Muscle of leg (tissue), 11 donors: ENCODE data around the gene HSPA2. TPM values are rescaled to one million over a fixed set of nuclear protein-coding genes. Genes with fewer than 3 reads are reported as not detected.
A peak's percentile ranks its signal among the peaks of the same experiment; 100 is the strongest.

Source experiments
- DNase-seq: peaks from one replicate; pipeline ENCODE4 v3.0.0; 2013
- H3K27ac ChIP-seq: one replicate; pipeline ENCODE4 v1.5.1; 2013; ENCODE audit warnings: mild to moderate bottlenecking, low read length, control low read depth
- H3K27me3 ChIP-seq: one replicate; pipeline ENCODE4 v1.6.1; 2013; ENCODE audit warnings: low read length; ENCODE audit not compliant: control insufficient read depth, insufficient read depth
- H3K36me3 ChIP-seq: one replicate; pipeline ENCODE4 v1.6.1; 2013; ENCODE audit warnings: low read length; ENCODE audit not compliant: control insufficient read depth, insufficient read depth
- H3K4me1 ChIP-seq: one replicate; pipeline ENCODE4 v1.6.1; 2013; ENCODE audit warnings: low read length; ENCODE audit not compliant: control insufficient read depth, insufficient read depth
- H3K4me3 ChIP-seq: one replicate; pipeline ENCODE4 v1.5.1; 2013; ENCODE audit warnings: low read length, control low read depth
- H3K9me3 ChIP-seq: replicated peaks from 2 replicates; pipeline ENCODE4 v1.6.1; 2013; ENCODE audit warnings: low read depth, low read length; ENCODE audit not compliant: control insufficient read depth
- WGBS: methylation state at CpG from one replicate; pipeline ENCODE4 v1.1.5; 2013; ENCODE audit warnings: missing lambda C conversion rate; ENCODE audit not compliant: insufficient coverage; 5-methylcytosine and 5-hydroxymethylcytosine counted together
- polyA plus RNA-seq, 8 donors: library from polyadenylated mRNA; unstranded; fragments of 120-200 nt; gene quantifications; one replicate each; pipeline versions ENCODE4 v1.2.1 to v1.2.3, GENCODE V29; 2013; ENCODE audit warnings: inconsistent platforms in 1 of 8, low replicate concordance in 1 of 8; ENCODE audit not compliant: insufficient read length in 8 of 8, insufficient read depth in 1 of 8
- total RNA-seq: library from RNA; stranded (reverse); fragments of 120-200 nt; gene quantifications from one replicate; pipeline ENCODE4 v1.2.4, GENCODE V29; 2013

HSPA2 gene
- total and polyA plus RNA-seq, 9 donors: 6.8 to 34.4 (median 9.1) TPM

- peaks cover 18% of the 10 kb centered on the region for H3K4me1 ChIP-seq
- H3K27me3 ChIP-seq: no peaks in the 10 kb centered on the region
- peak overlapping the region; percentile 83 for H3K4me3 ChIP-seq
- under 1% methylated on average over 25 of the region's 29 CpGs for WGBS
- no peaks in the 10 kb centered on the region for H3K9me3 ChIP-seq
- peak overlapping the region; percentile 98 for H3K27ac ChIP-seq
- peak; percentile 65 for DNase-seq
- H3K36me3 ChIP-seq: peaks cover 3% of the 10 kb centered on the region
Measured at GRCh38 chr14:64502887-64503433, 37.6 kb upstream of the HSPA2 start.

GRCh38 chr14:64503434-64504309 is 36.9 kb upstream of the HSPA2 start, which contains the start of gene ZBTB25:
TSS of gene ZBTB25 (minus strand) at chr14:64503838. CDS start at chr14:64490533, 13,305 bp downstream.
- peak within 1 kb of the TSS; percentile 98 for H3K27ac ChIP-seq
- peaks cover 3% of the 10 kb centered on the region for H3K36me3 ChIP-seq
- WGBS: under 1% methylated on average over 85 of the region's 87 CpGs
- DNase-seq: peak; percentile 98
- no peaks in the 10 kb centered on the region for H3K27me3 ChIP-seq
- peak within 1 kb of the TSS; percentile 83 for H3K4me3 ChIP-seq
- H3K9me3 ChIP-seq: no peaks in the 10 kb centered on the region
- peaks cover 20% of the 10 kb centered on the region for H3K4me1 ChIP-seq

DNA sequence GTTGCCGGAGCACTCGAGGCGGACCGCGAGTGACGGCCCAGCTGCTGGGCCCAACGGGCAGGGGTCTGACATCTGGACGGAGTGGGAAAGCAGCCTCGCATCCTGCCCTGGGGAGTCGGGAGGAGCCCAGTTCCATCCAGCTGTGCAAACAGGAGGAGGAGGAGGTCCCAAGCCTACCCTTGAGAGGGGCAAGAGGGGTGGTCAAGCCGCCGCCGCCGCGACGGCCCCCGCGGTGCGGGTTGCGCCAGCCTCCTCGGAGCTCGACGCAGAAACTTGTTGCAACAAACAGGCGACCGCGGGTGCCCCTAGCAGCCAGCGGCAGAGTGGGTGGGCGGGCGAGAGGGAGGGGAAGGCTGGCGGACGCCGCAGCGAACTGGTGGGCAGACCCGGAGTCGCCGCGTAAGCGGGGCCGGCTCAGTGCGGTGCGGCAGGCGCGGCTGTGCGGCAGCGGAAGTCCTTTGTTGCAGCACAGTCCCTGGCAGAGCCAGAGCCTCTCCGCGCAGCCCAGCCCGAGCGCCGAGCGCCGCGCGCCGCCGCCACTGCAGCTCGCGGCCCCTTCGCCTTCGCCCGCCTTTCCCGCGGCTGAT is 36.1 kb upstream of the HSPA2 start, which contains the start of gene ZBTB1:
ZBTB1 (plus strand) TSS at position 461 of the 587 bp plus-strand sequence. CDS start 16,735 bp downstream, outside the sequence.
- H3K4me3 ChIP-seq: peak within 1 kb of the TSS; percentile 83
- no peaks in the 10 kb centered on the region for H3K9me3 ChIP-seq
- H3K36me3 ChIP-seq: peaks cover 3% of the 10 kb centered on the region
- WGBS: under 1% methylated on average over 62 of the region's 63 CpGs
- peak within 1 kb of the TSS; percentile 98 for H3K27ac ChIP-seq
- H3K27me3 ChIP-seq: no peaks in the 10 kb centered on the region
- peaks cover 20% of the 10 kb centered on the region for H3K4me1 ChIP-seq
- DNase-seq: peak; percentile 90

DNA sequence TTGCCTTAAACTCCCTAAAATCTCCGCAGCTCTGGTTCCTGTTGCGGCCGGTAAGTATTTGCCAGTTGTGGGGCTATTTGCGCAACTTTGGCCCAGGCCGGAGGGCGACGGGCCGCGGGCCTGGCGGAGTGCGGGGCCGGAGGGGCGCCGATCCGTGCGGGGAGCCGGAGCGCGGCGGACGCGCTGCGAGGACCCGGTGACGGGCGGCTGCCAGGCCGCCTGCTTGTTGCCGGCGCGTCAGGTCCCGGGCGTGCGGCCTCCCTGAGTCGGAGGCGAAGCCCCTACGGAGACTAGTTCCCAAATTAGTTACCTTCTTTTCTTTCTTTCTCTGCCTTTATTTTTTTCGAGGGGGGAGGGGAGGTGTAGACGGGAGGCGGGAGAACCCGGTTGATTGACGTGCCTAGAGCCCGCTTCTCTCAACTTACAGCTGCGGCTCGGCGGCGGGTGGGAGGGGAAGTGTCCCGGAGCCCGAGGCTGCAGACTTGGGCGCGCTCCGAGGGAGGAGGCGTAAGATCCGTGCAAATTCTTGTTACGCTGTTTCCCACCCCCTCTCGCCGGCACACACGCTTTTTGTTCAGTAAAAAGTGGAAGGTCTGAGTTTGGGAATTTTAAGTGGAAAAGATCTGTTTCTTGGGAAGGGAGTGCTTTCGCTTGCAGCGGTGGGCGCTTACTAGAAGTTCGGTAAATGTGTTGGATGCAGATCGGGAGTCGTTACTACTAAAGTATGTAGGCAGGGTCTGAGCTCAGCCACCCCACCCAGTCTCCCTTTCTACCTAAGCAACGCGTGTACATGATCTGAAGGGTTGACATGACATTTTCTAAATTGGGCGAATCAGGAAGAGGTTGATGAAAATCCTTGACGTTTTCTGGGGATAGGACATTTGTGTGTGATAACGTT is 35.4 kb upstream of the HSPA2 start:
- H3K27ac ChIP-seq: peak overlapping the region; percentile 98
- H3K9me3 ChIP-seq: no peaks in the 10 kb centered on the region
- peak; percentile 97 for DNase-seq
- H3K4me3 ChIP-seq: peak overlapping the region; percentile 83
- no peaks in the 10 kb centered on the region for H3K27me3 ChIP-seq
- peaks cover 20% of the 10 kb centered on the region for H3K4me1 ChIP-seq
- WGBS: under 1% methylated on average over 40 of the region's 68 CpGs
- peaks cover 3% of the 10 kb centered on the region for H3K36me3 ChIP-seq

GRCh38 chr14:64506721-64507120 is 33.8 kb upstream of the HSPA2 start:
- no peak overlapping the region for H3K27ac ChIP-seq
- H3K36me3 ChIP-seq: peaks cover 3% of the 10 kb centered on the region
- no peak for DNase-seq
- no CpG with 5 or more reads among the region's 3 CpGs for WGBS
- H3K9me3 ChIP-seq: no peaks in the 10 kb centered on the region
- no peaks in the 10 kb centered on the region for H3K27me3 ChIP-seq
- peaks cover 17% of the 10 kb centered on the region for H3K4me1 ChIP-seq
- H3K4me3 ChIP-seq: no peak overlapping the region

DNA sequence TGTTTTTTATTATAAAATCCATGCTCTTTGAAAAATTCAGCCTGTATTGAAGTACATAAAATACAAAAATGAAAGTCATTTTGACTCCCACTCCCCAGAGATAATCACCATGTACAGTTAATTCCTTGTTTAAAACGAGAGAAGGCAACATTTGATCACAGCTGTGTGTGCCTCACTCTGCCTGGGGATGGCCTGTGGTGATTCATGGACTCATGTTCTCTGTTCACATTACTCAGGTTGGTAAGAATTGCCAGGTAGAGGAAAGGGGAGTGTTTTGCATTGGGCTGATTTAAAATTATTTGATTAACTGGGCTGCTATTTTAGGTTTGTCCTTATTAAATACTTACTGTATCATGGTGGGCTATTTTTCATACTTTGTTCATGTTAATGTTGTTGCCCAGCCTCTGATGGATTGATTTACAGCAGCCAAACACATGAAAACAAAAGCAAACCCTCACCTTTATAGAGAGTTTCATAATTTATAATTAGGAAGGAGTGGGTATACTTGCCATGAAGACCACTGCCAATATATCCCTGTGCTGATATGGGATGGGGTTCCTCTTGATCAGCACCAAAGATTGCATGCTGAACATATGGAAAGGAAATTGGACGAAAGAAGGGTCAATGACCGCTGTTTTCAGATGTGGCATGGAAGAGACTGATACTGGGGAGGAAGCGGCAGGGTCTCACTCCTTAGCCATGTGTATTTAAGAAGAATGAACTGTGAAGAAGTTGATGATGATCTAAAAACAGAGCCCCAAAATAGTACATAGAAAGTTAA is 33.0 kb upstream of the HSPA2 start:
- Histone ChIP-seq H3K36me3 (no peaks in the 10 kb centered on the region), H3K27me3 (no peaks in the 10 kb centered on the region), H3K27ac (no peak overlapping the region), H3K4me1 (peaks cover 10% of the 10 kb centered on the region), H3K4me3 (no peak overlapping the region), H3K9me3 (no peaks in the 10 kb centered on the region)
- 100% methylated on average over 1 of the region's 4 CpGs for WGBS
- DNase-seq: no peak

DNA sequence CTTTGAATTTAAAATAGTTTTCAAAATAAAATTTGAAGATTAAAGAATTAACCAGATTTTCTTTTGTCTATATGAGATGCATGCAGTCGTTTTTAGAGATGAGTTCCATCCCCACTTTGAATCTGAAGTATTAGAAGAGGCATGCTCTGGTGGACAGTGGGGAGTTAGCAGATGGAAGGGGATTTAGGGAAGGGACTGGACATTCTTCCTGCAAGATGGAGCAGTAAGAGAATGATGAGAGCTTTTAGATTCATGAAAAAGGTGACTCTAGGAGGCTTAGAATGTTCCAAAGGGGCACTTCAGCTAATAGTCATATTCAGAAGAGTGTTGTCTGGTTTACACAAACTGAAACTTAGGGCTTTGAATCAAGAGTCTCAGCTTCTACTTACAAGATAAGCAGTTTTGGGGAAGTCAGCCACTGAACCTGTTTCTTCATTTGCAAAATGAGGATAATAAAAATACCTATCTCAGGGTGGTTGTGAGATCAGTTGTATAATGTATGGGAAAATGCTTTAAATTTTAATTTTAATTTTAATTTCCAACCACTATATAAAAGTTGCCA is 32.2 kb upstream of the HSPA2 start:
- no peak for DNase-seq
- H3K4me1 ChIP-seq: peaks cover 7% of the 10 kb centered on the region
- no peaks in the 10 kb centered on the region for H3K9me3 ChIP-seq
- no peaks in the 10 kb centered on the region for H3K27me3 ChIP-seq
- 25% methylated on average over 1 of the region's 1 CpG for WGBS
- no peak overlapping the region for H3K4me3 ChIP-seq
- no peak overlapping the region for H3K27ac ChIP-seq
- no peaks in the 10 kb centered on the region for H3K36me3 ChIP-seq

- H3K4me3 ChIP-seq: no peak overlapping the region
- H3K4me1 ChIP-seq: peaks cover 7% of the 10 kb centered on the region
- no peak for DNase-seq
- H3K9me3 ChIP-seq: no peaks in the 10 kb centered on the region
- no peaks in the 10 kb centered on the region for H3K36me3 ChIP-seq
- WGBS: 71% methylated on average over 7 of the region's 8 CpGs
- no peak overlapping the region for H3K27ac ChIP-seq
- H3K27me3 ChIP-seq: no peaks in the 10 kb centered on the region
Measured at GRCh38 chr14:64509036-64509435, 31.5 kb upstream of the HSPA2 start.
